Measurements from ENCODE around the gene ATXN7. TPM values are rescaled to one million over a fixed set of nuclear protein-coding genes. Genes with fewer than 3 reads are reported as not detected.

Gene ATXN7
- polyA plus RNA-seq, 3 donors, result 2.7 to 29.5 (median 3.2) TPM

DNA sequence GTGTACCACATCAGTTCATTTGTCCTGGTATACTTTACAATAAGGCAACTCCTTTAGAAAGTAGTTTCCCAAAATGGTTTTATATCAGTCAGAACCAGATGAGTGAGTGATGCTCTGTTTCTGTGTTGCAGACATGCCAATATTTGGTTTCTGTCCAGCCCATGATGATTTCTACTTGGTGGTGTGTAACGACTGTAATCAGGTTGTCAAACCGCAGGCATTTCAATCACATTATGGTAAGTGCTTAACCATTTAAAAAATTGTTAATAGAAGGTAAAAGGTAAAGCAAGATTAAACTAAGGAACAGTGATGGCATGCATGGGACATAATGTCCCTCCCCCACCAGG lies 88.6 kb downstream of the ATXN7 start:
- Histone ChIP-seq H3K36me3 (replicated peaks in 1 of 2; ENCODE audit: control insufficient read depth in 1 of 2, insufficient read depth in 2 of 2, low read length in 2 of 2) (peaks cover 20 to 56% of the 10 kb centered on the region in 2 donors), H3K4me3 (replicated peaks in 1 of 3; ENCODE audit: low read depth in 2 of 3, low read length in 3 of 3) (no peak overlapping the region), H3K79me2 (ENCODE audit: insufficient read depth, low read length) (peaks cover 85% of the 10 kb centered on the region), H3K4me2 (replicated peaks; ENCODE audit: extremely low read depth, low read length, poor library complexity, severe bottlenecking) (no peak overlapping the region), H3K27me3 (ENCODE audit: control insufficient read depth in 2 of 2, insufficient read depth in 2 of 2, low read length in 2 of 2) (no peaks in the 10 kb centered on the region), H3K9ac (ENCODE audit: insufficient read depth, low read length, poor library complexity, severe bottlenecking) (no peak overlapping the region), H4K20me1 (ENCODE audit: insufficient read depth, low read length) (peaks cover 98% of the 10 kb centered on the region), H3K27ac (ENCODE audit: low read depth in 1 of 2, low read length in 2 of 2) (peak overlapping the region in 1 of 2 donors; percentile 59), H3K9me3 (replicated peaks in 1 of 2; ENCODE audit: control insufficient read depth in 1 of 2, insufficient read depth in 1 of 2, low read length in 2 of 2) (no peaks in the 10 kb centered on the region), H3K4me1 (ENCODE audit: control insufficient read depth in 1 of 2, insufficient read depth in 2 of 2, low read length in 2 of 2) (no peaks in the 10 kb centered on the region), H2AFZ (ENCODE audit: insufficient read depth, low read depth, low read length, poor library complexity, severe bottlenecking) (no peak overlapping the region)
- no peak for TF ChIP-seq CTCF (IDR thresholded peaks at IDR 0.05)
- H3K36me3 Mint-ChIP-seq, result peaks cover 46 to 55% of the 10 kb centered on the region in 2 donors
- no peak overlapping the region for H3K4me3 Mint-ChIP-seq
- no peak for DNase-seq
- no peaks in the 10 kb centered on the region for H3K9me3 Mint-ChIP-seq
- H3K27ac Mint-ChIP-seq, result no peak overlapping the region
- intact Hi-C loops (cut with micrococcal nuclease), result no loop called here
- WGBS (ENCODE audit: insufficient coverage), result 80% methylated on average over 1 of the region's 2 CpGs
- H3K4me1 Mint-ChIP-seq, result peaks cover 16% of the 10 kb centered on the region
- H3K27me3 Mint-ChIP-seq (ENCODE audit: low read depth in 3 of 3), result no peaks in the 10 kb centered on the region

DNA sequence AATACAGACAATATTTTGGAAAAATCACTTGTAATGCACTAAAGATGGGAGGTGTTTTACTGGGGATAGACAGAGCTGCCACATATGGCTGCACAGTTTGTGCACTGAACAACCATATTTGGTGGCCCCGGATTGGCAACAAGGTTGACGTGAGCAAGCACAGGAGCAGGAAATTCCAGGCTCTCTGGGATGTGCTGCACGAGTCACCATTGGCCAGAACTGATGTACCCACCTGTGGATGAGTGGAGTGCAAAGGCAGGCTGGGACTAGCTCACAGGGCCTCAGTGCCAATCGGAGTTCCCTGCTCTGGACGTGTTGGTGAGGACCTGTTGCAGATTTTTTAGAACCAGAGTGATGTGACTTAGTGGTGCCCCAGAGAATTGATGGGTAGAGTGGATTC lies 90.5 kb downstream of the ATXN7 start:
- H3K27ac ChIP-seq (ENCODE audit: low read depth in 1 of 2, low read length in 2 of 2), result no peak overlapping the region
- no peak overlapping the region for H3K4me3 ChIP-seq (replicated peaks in 1 of 3; ENCODE audit: low read depth in 2 of 3, low read length in 3 of 3)
- H3K4me1 ChIP-seq (ENCODE audit: control insufficient read depth in 1 of 2, insufficient read depth in 2 of 2, low read length in 2 of 2), result no peaks in the 10 kb centered on the region
- intact Hi-C loops (cut with micrococcal nuclease), result no loop called here
- H4K20me1 ChIP-seq (ENCODE audit: insufficient read depth, low read length), result peaks cover 96% of the 10 kb centered on the region
- TF ChIP-seq CTCF (IDR thresholded peaks at IDR 0.05), result no peak
- H3K9me3 Mint-ChIP-seq, result no peaks in the 10 kb centered on the region
- H3K4me1 Mint-ChIP-seq, result peaks cover 7% of the 10 kb centered on the region
- H2AFZ ChIP-seq (ENCODE audit: insufficient read depth, low read depth, low read length, poor library complexity, severe bottlenecking), result no peak overlapping the region
- H3K9me3 ChIP-seq (replicated peaks in 1 of 2; ENCODE audit: control insufficient read depth in 1 of 2, insufficient read depth in 1 of 2, low read length in 2 of 2), result no peaks in the 10 kb centered on the region
- no peaks in the 10 kb centered on the region for H3K27me3 ChIP-seq (ENCODE audit: control insufficient read depth in 2 of 2, insufficient read depth in 2 of 2, low read length in 2 of 2)
- WGBS (ENCODE audit: insufficient coverage), result 91% methylated on average over 5 of the region's 5 CpGs
- H3K4me3 Mint-ChIP-seq, result no peak overlapping the region
- peak overlapping the region in 1 of 7 donors; percentile 36 for H3K27ac Mint-ChIP-seq
- no peak for DNase-seq
- peaks cover 86% of the 10 kb centered on the region for H3K79me2 ChIP-seq (ENCODE audit: insufficient read depth, low read length)
- no peak overlapping the region for H3K4me2 ChIP-seq (replicated peaks; ENCODE audit: extremely low read depth, low read length, poor library complexity, severe bottlenecking)
- H3K36me3 Mint-ChIP-seq, result peaks cover 40 to 48% of the 10 kb centered on the region in 2 donors
- no peak overlapping the region for H3K9ac ChIP-seq (ENCODE audit: insufficient read depth, low read length, poor library complexity, severe bottlenecking)
- no peaks in the 10 kb centered on the region for H3K27me3 Mint-ChIP-seq (ENCODE audit: low read depth in 3 of 3)
- H3K36me3 ChIP-seq (replicated peaks in 1 of 2; ENCODE audit: control insufficient read depth in 1 of 2, insufficient read depth in 2 of 2, low read length in 2 of 2), result peaks cover 20 to 55% of the 10 kb centered on the region in 2 donors
